NCI-H2171 (cell line): ENCODE measurements around the gene FERMT3.
A peak's percentile ranks its signal among the peaks of the same experiment; 100 is the strongest.

ENCODE experiments used
- DNase-seq: peaks from one replicate; lab custom pipeline; 2025; lab: John Stamatoyannopoulos, UW

Gene FERMT3

GRCh38 chr11:64249563-64250414, 43.3 kb downstream of the FERMT3 start:
- no peak for DNase-seq

DNA sequence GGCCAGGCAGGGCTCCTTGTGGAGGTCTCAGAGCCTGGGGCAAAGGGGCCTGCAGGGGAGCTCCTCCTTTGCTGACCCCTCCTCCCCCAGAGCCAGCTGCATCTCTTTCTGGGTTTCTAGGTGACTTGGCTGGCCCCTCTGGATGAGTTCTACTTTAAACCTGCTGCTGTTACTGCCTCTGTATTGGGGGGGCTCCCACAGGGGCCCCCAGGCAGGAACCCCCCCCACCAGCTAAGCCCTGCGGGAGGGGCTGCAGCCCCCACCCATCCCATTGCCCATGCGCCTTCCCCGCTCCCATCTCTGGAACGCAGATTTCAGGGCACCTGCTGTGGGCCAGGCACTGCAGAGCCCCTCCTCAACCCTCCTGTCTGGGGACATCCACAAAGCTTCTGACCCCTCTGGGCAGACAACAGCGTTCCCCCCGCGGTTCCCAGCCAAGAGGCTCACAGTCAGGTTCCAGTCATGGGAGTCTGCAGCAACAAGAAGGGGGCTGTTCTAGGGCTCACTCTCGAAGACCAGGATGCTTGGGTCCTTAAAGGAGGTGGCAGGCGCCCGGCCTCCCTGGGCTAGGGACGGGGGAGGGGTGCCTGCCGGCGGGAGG, 44.0 kb downstream of the FERMT3 start:
- no peak for DNase-seq

GRCh38 chr11:64251016-64251752, 44.7 kb downstream of the FERMT3 start, which contains the start of gene PLCB3:
Gene PLCB3, plus strand, starts transcription at chr11:64251530. Its CDS starts 120 bp downstream, at chr11:64251650.
- DNase-seq: peak; percentile 61

GRCh38 chr11:64251753-64252002, 45.2 kb downstream of the FERMT3 start:
- no peak for DNase-seq

DNA sequence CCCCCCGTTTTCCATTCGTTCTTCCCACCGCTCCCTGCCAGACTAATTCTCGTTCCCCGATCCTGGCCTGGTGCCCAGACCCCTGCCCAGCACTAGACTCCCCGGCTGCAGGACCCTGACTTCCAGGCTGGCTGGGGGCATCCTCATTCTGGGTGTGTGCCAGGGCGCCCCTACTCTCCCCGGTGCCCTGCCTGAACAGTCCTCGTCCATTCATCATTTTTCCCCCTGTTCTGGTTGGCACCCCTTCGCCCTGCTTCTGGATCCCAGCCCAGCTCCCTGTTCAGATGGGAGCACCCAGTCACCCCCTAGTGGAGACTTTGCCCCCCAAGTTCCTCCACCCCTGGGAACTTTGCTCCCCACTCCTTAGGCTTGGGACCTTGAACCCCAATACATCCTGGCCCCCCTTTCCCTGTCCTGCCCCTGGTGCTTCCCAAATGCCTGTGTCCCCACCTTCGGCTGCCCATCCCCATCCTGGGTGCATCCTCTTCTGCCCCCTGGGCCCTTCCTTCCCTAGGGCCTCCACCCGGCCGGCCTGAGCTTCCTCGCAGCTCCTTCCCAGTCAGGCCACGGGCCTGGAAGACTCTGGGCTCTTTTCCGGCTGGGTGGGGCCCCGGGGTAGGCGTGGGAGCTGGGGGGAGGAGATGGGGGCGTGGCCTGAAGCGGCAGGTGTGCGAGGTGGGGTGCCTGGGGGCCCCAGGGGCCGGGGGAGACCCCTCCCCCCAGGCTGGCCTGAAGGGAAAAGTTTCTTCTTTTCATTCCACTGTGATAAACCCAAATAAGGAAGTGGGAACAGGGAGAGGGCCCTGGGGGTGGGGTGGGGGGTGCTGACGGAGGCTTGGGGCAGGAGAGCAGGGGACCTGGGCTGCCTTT, 45.7 kb downstream of the FERMT3 start:
- DNase-seq: no peak

DNA sequence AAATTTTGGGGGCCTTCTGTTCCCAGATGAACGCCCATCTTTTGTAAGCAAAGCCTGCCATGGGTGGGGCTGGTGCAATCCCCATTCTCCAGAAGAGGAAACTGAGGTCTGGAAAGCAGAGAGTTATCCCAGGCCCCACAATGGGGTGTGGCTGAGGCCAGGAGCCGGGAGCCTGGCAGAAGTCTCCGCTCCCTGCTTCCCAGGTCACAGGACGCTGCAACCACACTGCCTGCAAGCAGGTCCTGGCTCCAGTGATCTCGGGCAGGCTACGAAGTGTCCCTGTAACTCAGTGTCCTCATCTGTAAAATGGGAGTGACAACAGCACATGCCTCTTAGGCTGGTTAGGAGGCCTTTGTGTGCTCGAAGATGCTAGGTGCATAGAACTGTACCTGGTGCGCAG, 46.5 kb downstream of the FERMT3 start:
- DNase-seq: no peak

GRCh38 chr11:64253481-64253880, 47.0 kb downstream of the FERMT3 start:
- DNase-seq: no peak

DNA sequence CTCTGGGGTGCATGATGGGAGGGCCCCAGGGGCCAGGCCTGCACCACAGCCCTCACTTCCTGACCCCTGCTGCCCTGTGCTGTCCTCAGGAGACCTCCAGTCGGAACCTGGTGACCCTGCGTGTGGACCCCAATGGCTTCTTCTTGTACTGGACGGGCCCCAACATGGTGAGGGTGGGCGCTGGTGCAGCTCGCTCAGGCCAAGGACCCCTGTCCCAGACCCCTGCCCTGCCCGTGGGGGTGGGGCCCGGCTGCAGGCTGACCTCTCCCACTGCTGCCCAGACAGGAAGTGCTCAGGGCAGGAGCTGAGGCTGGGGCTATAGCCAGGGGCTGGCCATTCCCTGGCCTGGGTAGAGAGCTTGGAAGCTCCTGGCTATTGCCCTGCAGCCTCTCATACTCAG, 47.8 kb downstream of the FERMT3 start:
- DNase-seq: no peak

GRCh38 chr11:64255135-64256128, 48.9 kb downstream of the FERMT3 start:
- no peak for DNase-seq

GRCh38 chr11:64256300-64256699, 49.8 kb downstream of the FERMT3 start:
- no peak for DNase-seq

DNA sequence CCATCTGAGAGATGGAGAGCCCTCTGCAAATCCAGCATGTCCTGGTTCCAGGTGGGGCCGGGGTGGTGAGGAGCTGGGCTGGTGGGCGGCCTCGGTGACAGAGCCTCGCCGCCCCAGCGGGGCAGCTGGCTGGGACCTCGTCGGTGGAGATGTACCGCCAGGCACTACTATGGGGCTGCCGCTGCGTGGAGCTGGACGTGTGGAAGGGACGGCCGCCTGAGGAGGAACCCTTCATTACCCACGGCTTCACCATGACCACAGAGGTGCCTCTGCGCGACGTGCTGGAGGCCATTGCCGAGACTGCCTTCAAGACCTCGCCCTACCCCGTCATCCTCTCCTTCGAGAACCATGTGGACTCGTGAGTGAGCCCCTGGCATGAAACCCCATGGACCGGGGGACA, 51.8 kb downstream of the FERMT3 start:
- no peak for DNase-seq

GRCh38 chr11:64258946-64259532, 52.5 kb downstream of the FERMT3 start:
- no peak for DNase-seq

DNA sequence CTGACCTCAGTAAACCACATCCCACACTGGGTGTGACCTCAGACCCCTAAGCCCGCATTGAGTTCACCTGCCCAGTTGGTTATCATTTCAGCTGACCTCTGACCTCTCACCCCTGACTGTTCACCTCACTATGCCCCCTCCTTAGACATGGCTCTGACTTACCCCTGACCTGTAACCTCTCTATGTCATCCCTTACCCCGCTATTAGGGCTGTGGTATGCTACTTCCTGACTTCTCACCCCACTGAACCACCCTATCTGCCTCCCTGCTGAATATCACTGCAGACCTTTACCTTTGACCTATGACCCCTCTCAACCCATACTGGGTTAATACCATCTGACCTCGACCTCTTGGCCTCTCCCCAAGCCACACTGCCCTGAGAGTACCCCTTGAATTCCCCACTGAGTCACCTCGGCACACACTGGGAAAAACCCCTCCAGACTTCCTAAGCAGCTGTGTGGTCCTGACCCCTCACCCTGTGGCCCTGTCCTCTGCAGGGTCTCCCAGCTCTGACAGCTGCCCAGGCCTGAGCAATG, 53.1 kb downstream of the FERMT3 start:
- no peak for DNase-seq

GRCh38 chr11:64260147-64260708, 53.7 kb downstream of the FERMT3 start:
- no peak for DNase-seq

DNA sequence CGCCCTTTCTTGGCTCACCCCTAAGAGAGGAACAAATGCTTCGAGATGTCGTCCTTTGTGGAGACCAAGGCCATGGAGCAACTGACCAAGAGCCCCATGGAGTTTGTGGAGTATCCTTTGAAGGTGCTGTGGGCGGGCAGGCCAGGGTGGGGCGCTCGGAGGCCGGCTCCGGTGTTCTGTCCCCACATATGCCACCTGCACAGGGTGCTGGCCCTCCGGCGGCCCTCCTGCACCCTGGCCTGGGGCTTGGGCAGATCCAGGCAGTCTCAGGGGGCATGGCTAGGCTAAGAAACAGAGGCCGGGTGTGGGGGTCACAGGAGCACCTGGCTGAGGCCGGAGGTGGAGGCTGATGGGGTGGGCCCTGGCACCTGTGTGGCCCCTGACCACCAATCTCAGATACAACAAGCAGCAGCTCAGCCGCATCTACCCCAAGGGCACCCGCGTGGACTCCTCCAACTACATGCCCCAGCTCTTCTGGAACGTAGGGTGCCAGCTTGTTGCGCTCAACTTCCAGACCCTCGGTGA, 55.1 kb downstream of the FERMT3 start:
- DNase-seq: no peak

- no peak for DNase-seq
These were observed 55.9 kb downstream of the FERMT3 start for GRCh38 chr11:64262271-64263002.

DNA sequence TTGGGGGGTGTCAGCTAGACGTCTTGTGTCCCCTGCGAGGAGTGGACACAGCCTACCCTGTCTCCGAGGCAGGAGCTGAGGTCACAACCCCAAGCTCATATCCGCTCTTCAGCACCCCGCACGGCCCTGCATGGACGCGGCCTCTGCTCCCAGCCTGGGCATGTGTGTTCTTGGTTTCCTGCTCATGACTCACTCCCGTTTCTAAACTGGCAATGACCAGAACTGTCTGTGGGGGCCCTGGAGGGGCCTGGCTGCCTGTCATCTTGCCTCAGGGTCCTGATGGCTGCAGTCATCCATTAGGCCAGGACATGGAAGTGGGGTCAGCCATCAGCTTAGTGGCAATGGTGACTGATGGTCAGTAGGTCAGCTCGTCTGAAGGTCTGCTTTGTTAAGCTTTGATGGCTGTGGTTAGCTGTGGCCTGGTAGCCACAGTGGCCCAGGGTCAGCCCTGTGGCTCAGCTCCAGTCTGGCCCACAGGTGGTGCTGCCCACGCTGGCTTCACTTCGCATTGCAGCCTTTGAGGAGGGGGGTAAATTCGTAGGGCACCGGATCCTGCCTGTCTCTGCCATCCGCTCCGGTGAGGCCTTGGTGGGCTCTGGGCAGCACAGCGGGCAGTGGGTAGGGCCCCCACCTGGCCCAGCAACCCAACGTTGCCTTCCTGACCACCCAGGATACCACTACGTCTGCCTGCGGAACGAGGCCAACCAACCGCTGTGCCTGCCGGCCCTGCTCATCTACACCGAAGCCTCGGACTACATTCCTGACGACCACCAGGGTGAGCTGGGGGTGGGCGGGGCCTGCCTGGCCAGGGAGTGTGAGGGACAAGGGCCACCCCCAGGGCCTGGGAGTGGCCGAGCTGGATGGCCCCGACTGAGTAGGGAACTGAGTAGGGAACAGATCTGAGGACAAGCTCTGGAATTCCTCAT, 56.8 kb downstream of the FERMT3 start:
- no peak for DNase-seq

DNA sequence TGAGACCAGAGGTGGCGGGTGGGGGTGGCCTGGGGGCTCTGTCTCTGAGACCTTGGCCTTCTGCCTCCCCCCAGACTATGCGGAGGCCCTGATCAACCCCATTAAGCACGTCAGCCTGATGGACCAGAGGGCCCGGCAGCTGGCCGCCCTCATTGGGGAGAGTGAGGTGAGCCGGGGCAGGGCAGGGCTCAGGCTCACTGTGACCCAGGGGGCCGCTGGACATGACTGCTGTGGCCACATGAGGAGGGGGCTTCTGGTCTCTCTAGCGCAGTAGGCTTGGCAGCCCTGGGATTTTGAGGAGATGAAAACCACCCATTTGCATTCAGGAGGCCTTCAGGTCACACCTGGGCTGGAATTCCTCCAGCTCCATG, 57.4 kb downstream of the FERMT3 start:
- DNase-seq: no peak
